PC-9 (cell line): ENCODE measurements around the gene RSPRY1. TPM values are rescaled to one million over a fixed set of nuclear protein-coding genes. Genes with fewer than 3 reads are reported as not detected.
A peak's percentile ranks its signal among the peaks of the same experiment; 100 is the strongest.

Experiments
- BruUV-seq: library from RNA; stranded (reverse); fragments of 400-500 nt; replicated peaks from 2 replicates; lab custom pipeline; 2021; lab: Mats Ljungman, UMichigan
- CTCF ChIA-PET: fragments of 300-600 bp; sonication (Branson Sonifier 250); formaldehyde crosslinking; loops from one replicate; lab custom pipeline; 2022; ENCODE audit warnings: antibody characterized with exemption; lab: Charles Lee
- POLR2A ChIA-PET: fragments of 300-600 bp; sonication (Branson Sonifier 250); formaldehyde crosslinking; loops from one replicate; lab custom pipeline; 2022; ENCODE audit warnings: antibody characterized with exemption; ENCODE audit not compliant: unreplicated experiment; lab: Charles Lee
- DNase-seq, 2 experiments: peaks; one replicate each; pipeline versions ENCODE4 v3.0.0 to v3.0.0-alpha.2; 2015 to 2022; ENCODE audit warnings: mixed read lengths in 1 of 2
- H2AFZ ChIP-seq: fragments of 200-600 bp; sonication (generic); 2 replicates; pipeline ENCODE4 v1.8.1; 2017; ENCODE audit warnings: antibody characterized with exemption
- H3F3A ChIP-seq: fragments of 200-600 bp; sonication (generic); 2 replicates; pipeline ENCODE4 v1.8.1; 2017; ENCODE audit warnings: antibody characterized with exemption, mild to moderate bottlenecking, low read depth; ENCODE audit not compliant: insufficient read depth
- H3K27ac ChIP-seq: fragments of 200-600 bp; sonication (generic); 2 replicates; pipeline ENCODE4 v1.6.1; 2016; ENCODE audit warnings: mixed run types
- H3K27me3 ChIP-seq: fragments of 200-600 bp; sonication (generic); 2 replicates; pipeline ENCODE4 v1.6.1; 2016; ENCODE audit warnings: low read depth, mixed run types; ENCODE audit not compliant: insufficient read depth
- H3K36me3 ChIP-seq: fragments of 200-600 bp; sonication (generic); 2 replicates; pipeline ENCODE4 v1.6.1; 2016; ENCODE audit warnings: low read depth, mixed run types
- H3K4me1 ChIP-seq: fragments of 200-600 bp; sonication (generic); replicated peaks from 2 replicates; pipeline ENCODE4 v1.6.1; 2016; ENCODE audit warnings: mixed run types; ENCODE audit not compliant: insufficient read depth
- H3K4me2 ChIP-seq: fragments of 200-600 bp; sonication (generic); 2 replicates; pipeline ENCODE4 v1.6.1; 2017; ENCODE audit warnings: mixed run types
- H3K4me3 ChIP-seq: fragments of 200-600 bp; sonication (generic); 2 replicates; pipeline ENCODE4 v1.6.1; 2016; ENCODE audit warnings: mixed run types
- H3K79me2 ChIP-seq: fragments of 200-600 bp; sonication (generic); 2 replicates; pipeline ENCODE4 v1.6.1; 2017; ENCODE audit warnings: low read depth, mixed run types
- H3K9me2 ChIP-seq: fragments of 200-600 bp; sonication (generic); 2 replicates; pipeline ENCODE4 v1.8.1; 2017; ENCODE audit warnings: mild to moderate bottlenecking; ENCODE audit not compliant: insufficient read depth
- H3K9me3 ChIP-seq: fragments of 200-600 bp; sonication (generic); 2 replicates; pipeline ENCODE4 v1.8.1; 2016; ENCODE audit warnings: low read depth; ENCODE audit not compliant: insufficient read depth
- H4K20me1 ChIP-seq: fragments of 200-600 bp; sonication (generic); 2 replicates; pipeline ENCODE4 v1.8.1; 2017; ENCODE audit not compliant: insufficient read depth
- EZH2 ChIP-seq: fragments of 200-600 bp; sonication (generic); IDR thresholded peaks from 2 replicates; pipeline ENCODE4 v1.8.0; 2017; ENCODE audit warnings: antibody characterized with exemption, low read depth
- intact Hi-C: fragments of 100-400 bp; cut with micrococcal nuclease; formaldehyde crosslinking; loops from one replicate; pipeline ENCODE4 v1.10.0; 2022; ENCODE audit not compliant: unreplicated experiment
- total RNA-seq: library from RNA; stranded (reverse); gene quantifications from 2 replicates; pipeline ENCODE4 v1.2.3, GENCODE V29; 2021
- TF ChIP-seq, protein P1 (sequence below): fragments of 200-600 bp; sonication (generic); conservative IDR thresholded peaks from 2 replicates; pipeline ENCODE4 v1.6.1; 2017; ENCODE audit warnings: mixed run types, antibody characterized with exemption, mild to moderate bottlenecking, moderate library complexity

The RSPRY1 gene
- total RNA-seq, 1 experiment from 2014 or later, result 26.3 TPM

DNA sequence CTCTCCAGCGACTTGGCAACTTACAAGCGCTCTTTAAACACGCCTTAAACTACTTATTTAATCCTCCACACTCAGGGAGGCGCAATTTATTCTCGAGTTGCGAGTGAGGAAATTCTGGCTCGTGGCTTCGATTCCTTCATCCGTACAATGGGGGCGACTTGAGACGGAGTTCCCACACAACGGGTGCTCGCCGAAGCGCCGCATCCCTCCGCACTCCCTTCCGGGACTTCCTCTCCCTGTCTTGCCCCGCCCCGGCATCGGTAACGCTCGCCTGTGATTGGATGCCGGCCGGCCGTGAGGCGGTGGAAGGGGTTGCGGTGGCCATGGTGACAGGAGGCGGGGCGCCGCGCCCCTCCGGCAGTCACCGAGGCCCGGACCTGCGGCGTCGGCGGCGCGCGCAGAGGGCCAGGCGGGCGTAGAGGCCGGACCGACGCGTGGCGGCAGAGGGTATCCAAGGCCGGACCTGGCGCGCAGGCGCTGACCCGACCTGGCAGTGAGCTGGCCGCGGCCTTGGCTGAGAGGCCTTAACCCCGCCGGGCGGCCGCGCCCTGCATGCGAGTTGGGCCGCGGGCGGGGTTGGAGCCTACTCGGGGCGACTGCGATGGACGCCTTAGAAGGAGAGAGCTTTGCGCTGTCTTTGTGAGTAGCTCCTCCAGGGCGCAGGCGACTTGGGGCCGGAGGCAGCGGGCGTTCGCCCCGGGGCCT, 58.8 kb downstream of the RSPRY1 start, which contains the start of gene ARL2BP:
ARL2BP (plus strand) TSS at position 493 of the 705 bp plus-strand sequence; CDS start at position 602, 109 bp downstream.
- Histone ChIP-seq H3K27me3 (no peaks in the 10 kb centered on the region), H3K4me2 (peak within 1 kb of the TSS; percentile 83), H3K36me3 (no peaks in the 10 kb centered on the region), H4K20me1 (no peaks in the 10 kb centered on the region), H3K79me2 (no peaks in the 10 kb centered on the region), H3K27ac (peak within 1 kb of the TSS; percentile 63), H3K9me2 (no peaks in the 10 kb centered on the region), H3F3A (peaks cover 27% of the 10 kb centered on the region; the same call in 1 of the 2 replicates), H3K9me3 (no peaks in the 10 kb centered on the region), H3K4me1 (peaks cover 17% of the 10 kb centered on the region), H2AFZ (peak within 1 kb of the TSS; percentile 96), H3K4me3 (peak within 1 kb of the TSS; percentile 78)
- intact Hi-C loops, result loop anchor here (1.0 kb wide), 3 partner anchors 55 to 173 kb away; partner anchors contain the start of genes PSME3IP1 and RSPRY1
- POLR2A ChIA-PET, result interaction anchor here (0.6 to 1.1 kb wide), 4 partner anchors 9 to 122 kb away, joined by 4 to 26 read pairs (median 9); partner anchors contain the start of gene PSME3IP1
- TF ChIP-seq, protein P1, sequence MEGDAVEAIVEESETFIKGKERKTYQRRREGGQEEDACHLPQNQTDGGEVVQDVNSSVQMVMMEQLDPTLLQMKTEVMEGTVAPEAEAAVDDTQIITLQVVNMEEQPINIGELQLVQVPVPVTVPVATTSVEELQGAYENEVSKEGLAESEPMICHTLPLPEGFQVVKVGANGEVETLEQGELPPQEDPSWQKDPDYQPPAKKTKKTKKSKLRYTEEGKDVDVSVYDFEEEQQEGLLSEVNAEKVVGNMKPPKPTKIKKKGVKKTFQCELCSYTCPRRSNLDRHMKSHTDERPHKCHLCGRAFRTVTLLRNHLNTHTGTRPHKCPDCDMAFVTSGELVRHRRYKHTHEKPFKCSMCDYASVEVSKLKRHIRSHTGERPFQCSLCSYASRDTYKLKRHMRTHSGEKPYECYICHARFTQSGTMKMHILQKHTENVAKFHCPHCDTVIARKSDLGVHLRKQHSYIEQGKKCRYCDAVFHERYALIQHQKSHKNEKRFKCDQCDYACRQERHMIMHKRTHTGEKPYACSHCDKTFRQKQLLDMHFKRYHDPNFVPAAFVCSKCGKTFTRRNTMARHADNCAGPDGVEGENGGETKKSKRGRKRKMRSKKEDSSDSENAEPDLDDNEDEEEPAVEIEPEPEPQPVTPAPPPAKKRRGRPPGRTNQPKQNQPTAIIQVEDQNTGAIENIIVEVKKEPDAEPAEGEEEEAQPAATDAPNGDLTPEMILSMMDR, result no peak
- TF ChIP-seq EZH2, result no peak
- BruUV-seq, result no TSS peak
- peak; percentile 89 to 98 for DNase-seq
- CTCF ChIA-PET, result interaction anchor here (1.0 kb wide), 1 partner anchor 35 kb away, joined by 3 read pairs; no protein-coding TSS in a partner anchor

DNA sequence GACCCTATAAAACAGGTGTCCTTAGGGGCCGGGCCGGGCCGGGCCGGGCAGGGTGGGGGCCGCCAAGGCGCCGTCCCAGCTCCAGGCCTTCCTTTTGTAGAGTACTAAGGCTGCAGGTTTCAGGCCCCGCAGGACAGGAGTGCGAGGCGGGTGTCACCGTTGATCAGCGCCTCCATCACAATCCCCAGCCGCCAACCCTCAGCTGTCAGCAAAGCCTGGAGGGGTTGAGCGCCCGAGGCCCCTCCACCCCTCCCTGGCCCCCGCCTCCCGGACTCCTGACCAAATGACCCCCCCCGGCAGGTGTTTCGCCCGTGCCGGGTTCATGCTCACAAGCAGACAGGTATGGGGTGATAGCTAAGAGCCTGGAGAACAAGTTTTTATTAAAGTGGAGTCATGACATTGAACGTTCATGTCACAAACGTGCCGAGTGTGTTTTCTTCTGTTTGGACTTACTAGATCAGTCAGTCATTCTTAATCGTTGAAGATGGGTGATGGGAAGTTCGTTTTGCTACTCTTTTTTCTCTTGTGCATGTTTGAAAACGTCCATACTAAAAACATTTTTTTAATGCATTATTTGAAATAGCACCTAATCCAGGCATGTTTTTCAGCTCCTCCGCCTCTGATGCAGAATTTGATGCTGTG, 59.5 kb downstream of the RSPRY1 start:
- Histone ChIP-seq H3K4me3 (peak overlapping the region; percentile 78), H3K9me2 (no peaks in the 10 kb centered on the region), H3K79me2 (no peaks in the 10 kb centered on the region), H3K36me3 (no peaks in the 10 kb centered on the region), H3K4me2 (peak overlapping the region; percentile 83), H3K27me3 (no peaks in the 10 kb centered on the region), H3K9me3 (no peaks in the 10 kb centered on the region), H3F3A (peaks cover 27% of the 10 kb centered on the region; the same call in 1 of the 2 replicates), H3K27ac (peak overlapping the region; percentile 63), H3K4me1 (peaks cover 17% of the 10 kb centered on the region), H4K20me1 (no peaks in the 10 kb centered on the region), H2AFZ (peak overlapping the region; percentile 96)
- no peak for DNase-seq
- ChIA-PET POLR2A (interaction anchor here (0.5 to 1.1 kb wide), 4 partner anchors 47 to 121 kb away, joined by 3 to 26 read pairs (median 6); partner anchors contain the start of gene PSME3IP1), CTCF (interaction anchor here (1.0 kb wide), 1 partner anchor 35 kb away, joined by 3 read pairs; no protein-coding TSS in a partner anchor)
- BruUV-seq, result no TSS peak
- TF ChIP-seq, protein P1, result no peak
- no peak for TF ChIP-seq EZH2
- intact Hi-C loops, result loop anchor here (1.0 kb wide), 2 partner anchors 55 to 59 kb away; partner anchors contain the start of genes PSME3IP1 and RSPRY1

DNA sequence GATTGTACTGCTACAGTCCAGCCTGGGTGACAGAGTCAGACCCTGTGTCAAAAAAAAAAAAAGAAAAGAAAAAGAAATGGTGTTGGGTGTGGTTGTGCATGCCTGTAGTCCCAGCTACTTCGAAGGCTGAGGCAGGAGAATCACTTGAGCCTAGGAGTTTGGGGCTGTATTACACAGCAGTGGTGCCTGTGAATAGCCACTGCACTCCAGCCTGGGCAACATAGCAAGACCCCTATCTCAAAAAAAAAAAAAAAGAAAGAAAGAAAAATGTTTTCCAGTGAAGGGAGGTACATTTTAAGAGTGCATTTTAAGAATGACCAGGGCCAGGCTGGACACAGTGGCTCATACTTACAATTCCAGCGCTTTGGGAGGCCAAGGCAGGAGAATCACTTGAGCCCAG, 65.2 kb downstream of the RSPRY1 start:
- DNase-seq, result no peak
- CTCF ChIA-PET, result interaction anchor here (0.6 kb wide), 1 partner anchor 158 kb away, joined by 9 read pairs; no protein-coding TSS in a partner anchor

More for the DNA sequence above, 65.2 kb downstream of the RSPRY1 start:
- Histone ChIP-seq H3F3A (peaks cover 19% of the 10 kb centered on the region; the same call in 1 of the 2 replicates), H2AFZ (no peak overlapping the region), H3K9me2 (no peaks in the 10 kb centered on the region), H3K27me3 (no peaks in the 10 kb centered on the region), H3K4me1 (peaks cover 24% of the 10 kb centered on the region), H3K9me3 (no peaks in the 10 kb centered on the region), H4K20me1 (no peaks in the 10 kb centered on the region), H3K36me3 (0 out of 2 replicates have a peak, but pooled peaks cover 4% of the 10 kb centered on the region), H3K4me3 (no peak overlapping the region), H3K27ac (no peak overlapping the region), H3K79me2 (no peaks in the 10 kb centered on the region), H3K4me2 (no peak overlapping the region)
- BruUV-seq, result no TSS peak
- POLR2A ChIA-PET, result no interaction called here
- TF ChIP-seq, protein P1, result no peak
- TF ChIP-seq EZH2, result no peak
- intact Hi-C loops, result no loop called here
